Measurements from ENCODE around the gene RASA3.

DNA sequence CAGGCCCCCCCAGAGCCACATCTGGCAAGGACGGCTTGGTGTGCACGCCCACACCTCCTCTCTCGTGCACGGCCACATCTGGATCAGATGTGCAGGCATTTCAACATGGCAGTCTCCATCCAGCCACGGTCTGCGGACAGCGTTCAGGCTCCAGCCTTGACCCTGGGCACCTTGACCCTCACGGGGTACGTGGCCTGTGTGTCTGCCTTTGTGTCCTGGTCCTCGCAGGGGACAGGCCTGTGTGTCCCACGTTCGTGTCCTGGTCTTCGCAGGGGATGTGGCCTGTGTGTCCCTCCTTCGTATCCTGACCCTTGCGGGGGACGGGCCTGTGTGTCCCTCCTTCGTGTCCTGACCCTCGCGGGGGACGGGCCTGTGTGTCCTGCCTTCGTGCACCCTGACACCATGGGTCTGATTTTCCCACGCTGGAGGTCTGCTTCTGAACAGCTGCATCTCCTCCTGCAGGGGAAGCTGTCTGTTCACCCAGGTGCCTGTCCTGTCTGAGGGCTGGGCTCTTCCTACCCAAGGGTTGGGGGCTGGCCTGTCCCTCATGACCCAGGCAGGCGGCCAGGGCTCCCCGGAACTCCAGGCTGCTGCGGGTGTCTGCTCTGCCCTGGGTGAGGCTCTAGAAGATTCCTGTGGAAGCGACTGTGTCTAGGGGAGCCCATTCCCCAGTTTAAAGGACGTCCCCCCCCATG is 25.3 kb downstream of the RASA3 start:
- TF ChIP-seq, protein P1, sequence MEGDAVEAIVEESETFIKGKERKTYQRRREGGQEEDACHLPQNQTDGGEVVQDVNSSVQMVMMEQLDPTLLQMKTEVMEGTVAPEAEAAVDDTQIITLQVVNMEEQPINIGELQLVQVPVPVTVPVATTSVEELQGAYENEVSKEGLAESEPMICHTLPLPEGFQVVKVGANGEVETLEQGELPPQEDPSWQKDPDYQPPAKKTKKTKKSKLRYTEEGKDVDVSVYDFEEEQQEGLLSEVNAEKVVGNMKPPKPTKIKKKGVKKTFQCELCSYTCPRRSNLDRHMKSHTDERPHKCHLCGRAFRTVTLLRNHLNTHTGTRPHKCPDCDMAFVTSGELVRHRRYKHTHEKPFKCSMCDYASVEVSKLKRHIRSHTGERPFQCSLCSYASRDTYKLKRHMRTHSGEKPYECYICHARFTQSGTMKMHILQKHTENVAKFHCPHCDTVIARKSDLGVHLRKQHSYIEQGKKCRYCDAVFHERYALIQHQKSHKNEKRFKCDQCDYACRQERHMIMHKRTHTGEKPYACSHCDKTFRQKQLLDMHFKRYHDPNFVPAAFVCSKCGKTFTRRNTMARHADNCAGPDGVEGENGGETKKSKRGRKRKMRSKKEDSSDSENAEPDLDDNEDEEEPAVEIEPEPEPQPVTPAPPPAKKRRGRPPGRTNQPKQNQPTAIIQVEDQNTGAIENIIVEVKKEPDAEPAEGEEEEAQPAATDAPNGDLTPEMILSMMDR (conservative IDR thresholded peaks at IDR 0.05) = no peak
- no peak for TF ChIP-seq EZH2 (IDR thresholded peaks at IDR 0.05; ENCODE audit: low read depth)
